ENCODE measurements around the gene R3HCC1L.
"Not testable (repeated sequence)": the region's sequence is repeated elsewhere in the genome, so short reads cannot be mapped to it uniquely, and the experiment has no call there.

Gene R3HCC1L

GRCh38 chr10:98173260-98173659, 38.8 kb downstream of the R3HCC1L start:
- Histone ChIP-seq H3K27ac (ENCODE audit: extremely low read depth, low read depth, low read length) (no peak overlapping the region), H3K9me3 (ENCODE audit: control insufficient read depth, insufficient read depth, low read depth, low read length) (no peaks in the 10 kb centered on the region), H3K4me3 (ENCODE audit: low read depth, low read length) (no peak overlapping the region), H3K4me1 (ENCODE audit: control insufficient read depth, insufficient read depth, low read length) (no peaks in the 10 kb centered on the region), H3K36me3 (ENCODE audit: control insufficient read depth in 2 of 2, insufficient read depth in 1 of 2, low read length in 2 of 2) (peaks cover 5 to 12% of the 10 kb centered on the region in 2 experiments; a peak in 2 of 3 replicates)
- CTCF ChIA-PET = interaction anchor here (6.9 kb wide), 1 partner anchor 136 kb away, joined by 105 read pairs; no protein-coding TSS in a partner anchor
- TF ChIP-seq ZNF639 (tag by site-specific recombination; IDR thresholded peaks at IDR 0.05) = no peak
- no peak for TF ChIP-seq ZSCAN16 (tag by site-specific recombination; IDR thresholded peaks at IDR 0.05)
- TF ChIP-seq MEIS1 (CRISPR knock-in tag; IDR thresholded peaks at IDR 0.05; ENCODE audit: borderline replicate concordance) = no peak
- no peak for TF ChIP-seq ZNF704 (tag by site-specific recombination; IDR thresholded peaks at IDR 0.05)
- no peak for TF ChIP-seq ZNF223 (tag by site-specific recombination; IDR thresholded peaks at IDR 0.05)
- no peak for TF ChIP-seq ZNF530 (tag by site-specific recombination; IDR thresholded peaks at IDR 0.05; ENCODE audit: low read depth)
- TF ChIP-seq ZNF747 (tag by site-specific recombination; IDR thresholded peaks at IDR 0.05) = no peak
- no peak for TF ChIP-seq TSHZ1 (tag by site-specific recombination; IDR thresholded peaks at IDR 0.05; ENCODE audit: borderline replicate concordance)
- no peak for TF ChIP-seq ZNF768 (tag by site-specific recombination; IDR thresholded peaks at IDR 0.05)
- TF ChIP-seq KLF10 (tag by site-specific recombination; IDR thresholded peaks at IDR 0.05) = no peak
- TF ChIP-seq ZNF121 (tag by site-specific recombination; IDR thresholded peaks at IDR 0.05) = no peak
- POLR2A ChIA-PET = no interaction called here

GRCh38 chr10:98182351-98182915, 48.0 kb downstream of the R3HCC1L start:
- H3K36me3 ChIP-seq (ENCODE audit: control insufficient read depth in 2 of 2, insufficient read depth in 1 of 2, low read length in 2 of 2) = peaks cover 0 to 15% of the 10 kb centered on the region in 2 experiments; a peak in 2 of 3 replicates
- H3K4me1 ChIP-seq (ENCODE audit: control insufficient read depth, insufficient read depth, low read length); H3K9me3 ChIP-seq (ENCODE audit: control insufficient read depth, insufficient read depth, low read depth, low read length); H3K27ac ChIP-seq (ENCODE audit: extremely low read depth, low read depth, low read length); POLR2A ChIA-PET; H3K4me3 ChIP-seq (ENCODE audit: low read depth, low read length): not testable (repeated sequence)
- CTCF ChIA-PET = interaction anchor here (0.5 to 1.8 kb wide), 2 partner anchors 12 to 33 kb away, joined by 3 to 8 read pairs; no protein-coding TSS in a partner anchor

- ChIA-PET CTCF (interaction anchor here (0.6 kb wide), 1 partner anchor 348 kb away, joined by 3 read pairs; no protein-coding TSS in a partner anchor), POLR2A (no interaction called here)
- H3K9me3 ChIP-seq (ENCODE audit: control insufficient read depth, insufficient read depth, low read depth, low read length) = no peaks in the 10 kb centered on the region
- no peak overlapping the region for H3K27ac ChIP-seq (ENCODE audit: extremely low read depth, low read depth, low read length)
- no peaks in the 10 kb centered on the region for H3K4me1 ChIP-seq (ENCODE audit: control insufficient read depth, insufficient read depth, low read length)
- H3K4me3 ChIP-seq (ENCODE audit: low read depth, low read length) = no peak overlapping the region
- H3K36me3 ChIP-seq (ENCODE audit: control insufficient read depth in 2 of 2, insufficient read depth in 1 of 2, low read length in 2 of 2) = peaks cover 4 to 22% of the 10 kb centered on the region in 2 experiments
- TF ChIP-seq PATZ1 (tag by site-specific recombination; IDR thresholded peaks at IDR 0.05) = no peak
- no peak for TF ChIP-seq ZNF792 (tag by site-specific recombination; IDR thresholded peaks at IDR 0.05)
- no peak for TF ChIP-seq PRDM1 (tag by site-specific recombination; IDR thresholded peaks at IDR 0.05)
- no peak for TF ChIP-seq PRDM6 (tag by site-specific recombination; IDR thresholded peaks at IDR 0.05)
- no peak for TF ChIP-seq ZNF48 (tag by site-specific recombination; IDR thresholded peaks at IDR 0.05)
- no peak for TF ChIP-seq ZNF214 (tag by site-specific recombination; IDR thresholded peaks at IDR 0.05; ENCODE audit: borderline replicate concordance)
- no peak for TF ChIP-seq ZFHX2 (tag by site-specific recombination; conservative IDR thresholded peaks at IDR 0.05)
- no peak for TF ChIP-seq ZNF16 (tag by site-specific recombination; IDR thresholded peaks at IDR 0.05; ENCODE audit: low read depth)
- TF ChIP-seq GLI4 (tag by site-specific recombination; IDR thresholded peaks at IDR 0.05) = no peak
- no peak for TF ChIP-seq ZNF596 (tag by site-specific recombination; IDR thresholded peaks at IDR 0.05)
- TF ChIP-seq HOXC10 (CRISPR knock-in tag; IDR thresholded peaks at IDR 0.05) = no peak
- no peak for TF ChIP-seq ZBTB20 (tag by site-specific recombination; IDR thresholded peaks at IDR 0.05)
Observed at GRCh38 chr10:98186681-98187080, 52.2 kb downstream of the R3HCC1L start.

All from HEK293 (cell line).